ENCODE results near the gene TMEM200B.
"Not testable (repeated sequence)": the region's sequence is repeated elsewhere in the genome, so short reads cannot be mapped to it uniquely, and the experiment has no call there.

Gene TMEM200B

GRCh38 chr1:29108041-29108440 is 15.7 kb downstream of the TMEM200B start:
- not testable (repeated sequence) for H3K9ac ChIP-seq (ENCODE audit: low read depth, low read length); H3K4me1 ChIP-seq (ENCODE audit: insufficient read depth, low read length); H3K36me3 ChIP-seq (ENCODE audit: insufficient read depth, low read length); H3K9me3 ChIP-seq (ENCODE audit: control insufficient read depth, insufficient read depth, low read length)

- Histone ChIP-seq H3K9me3 (ENCODE audit: control insufficient read depth, insufficient read depth, low read length) (no peaks in the 10 kb centered on the region), H3K4me1 (ENCODE audit: insufficient read depth, low read length) (no peaks in the 10 kb centered on the region), H3K9ac (ENCODE audit: low read depth, low read length) (no peak overlapping the region), H3K36me3 (ENCODE audit: insufficient read depth, low read length) (no peaks in the 10 kb centered on the region)
These were observed 17.9 kb downstream of the TMEM200B start for GRCh38 chr1:29105822-29106221.

GRCh38 chr1:29100487-29100886 is 23.2 kb downstream of the TMEM200B start:
- no peak overlapping the region for H3K9ac ChIP-seq (ENCODE audit: low read depth, low read length)
- H3K36me3 ChIP-seq (ENCODE audit: insufficient read depth, low read length): 0 out of 2 replicates have a peak, but pooled peaks cover 4% of the 10 kb centered on the region
- 0 out of 2 replicates have a peak, but pooled peaks cover 9% of the 10 kb centered on the region for H3K4me1 ChIP-seq (ENCODE audit: insufficient read depth, low read length)
- H3K9me3 ChIP-seq (ENCODE audit: control insufficient read depth, insufficient read depth, low read length): no peaks in the 10 kb centered on the region

GRCh38 chr1:29099286-29099685 is 24.4 kb downstream of the TMEM200B start:
- Histone ChIP-seq H3K36me3 (ENCODE audit: insufficient read depth, low read length) (0 out of 2 replicates have a peak, but pooled peaks cover 4% of the 10 kb centered on the region), H3K4me1 (ENCODE audit: insufficient read depth, low read length) (0 out of 2 replicates have a peak, but pooled peaks cover 9% of the 10 kb centered on the region), H3K9ac (ENCODE audit: low read depth, low read length) (no peak overlapping the region), H3K9me3 (ENCODE audit: control insufficient read depth, insufficient read depth, low read length) (no peaks in the 10 kb centered on the region)

GRCh38 chr1:29096231-29096886 is 27.3 kb downstream of the TMEM200B start:
- Histone ChIP-seq H3K36me3 (ENCODE audit: insufficient read depth, low read length) (0 out of 2 replicates have a peak, but pooled peaks cover 4% of the 10 kb centered on the region), H3K4me1 (ENCODE audit: insufficient read depth, low read length) (0 out of 2 replicates have a peak, but pooled peaks cover 9% of the 10 kb centered on the region), H3K9me3 (ENCODE audit: control insufficient read depth, insufficient read depth, low read length) (no peaks in the 10 kb centered on the region), H3K9ac (ENCODE audit: low read depth, low read length) (no peak overlapping the region)

GRCh38 chr1:29094954-29095353 is 28.7 kb downstream of the TMEM200B start:
- 0 out of 2 replicates have a peak, but pooled peaks cover 4% of the 10 kb centered on the region for H3K36me3 ChIP-seq (ENCODE audit: insufficient read depth, low read length)
- no peaks in the 10 kb centered on the region for H3K9me3 ChIP-seq (ENCODE audit: control insufficient read depth, insufficient read depth, low read length)
- no peak overlapping the region for H3K9ac ChIP-seq (ENCODE audit: low read depth, low read length)
- H3K4me1 ChIP-seq (ENCODE audit: insufficient read depth, low read length): 0 out of 2 replicates have a peak, but pooled peaks cover 9% of the 10 kb centered on the region

GRCh38 chr1:29094433-29094832 is 29.3 kb downstream of the TMEM200B start:
- H3K36me3 ChIP-seq (ENCODE audit: insufficient read depth, low read length): 0 out of 2 replicates have a peak, but pooled peaks cover 4% of the 10 kb centered on the region
- H3K4me1 ChIP-seq (ENCODE audit: insufficient read depth, low read length): 0 out of 2 replicates have a peak, but pooled peaks cover 9% of the 10 kb centered on the region
- no peak overlapping the region for H3K9ac ChIP-seq (ENCODE audit: low read depth, low read length)
- H3K9me3 ChIP-seq (ENCODE audit: control insufficient read depth, insufficient read depth, low read length): no peaks in the 10 kb centered on the region

GRCh38 chr1:29092704-29093103 is 31.0 kb downstream of the TMEM200B start:
- H3K9ac ChIP-seq (ENCODE audit: low read depth, low read length); H3K9me3 ChIP-seq (ENCODE audit: control insufficient read depth, insufficient read depth, low read length); H3K36me3 ChIP-seq (ENCODE audit: insufficient read depth, low read length); H3K4me1 ChIP-seq (ENCODE audit: insufficient read depth, low read length): not testable (repeated sequence)

- no peak overlapping the region for H3K9ac ChIP-seq (ENCODE audit: low read depth, low read length)
- H3K4me1 ChIP-seq (ENCODE audit: insufficient read depth, low read length): 0 out of 2 replicates have a peak, but pooled peaks cover 3% of the 10 kb centered on the region
- H3K36me3 ChIP-seq (ENCODE audit: insufficient read depth, low read length): no peaks in the 10 kb centered on the region
- no peaks in the 10 kb centered on the region for H3K9me3 ChIP-seq (ENCODE audit: control insufficient read depth, insufficient read depth, low read length)
These were observed 32.6 kb downstream of the TMEM200B start for GRCh38 chr1:29090937-29091618.

GRCh38 chr1:29084196-29084521 is 39.5 kb downstream of the TMEM200B start:
- Histone ChIP-seq H3K9ac (ENCODE audit: low read depth, low read length) (no peak overlapping the region), H3K9me3 (ENCODE audit: control insufficient read depth, insufficient read depth, low read length) (no peaks in the 10 kb centered on the region), H3K36me3 (ENCODE audit: insufficient read depth, low read length) (no peaks in the 10 kb centered on the region), H3K4me1 (ENCODE audit: insufficient read depth, low read length) (no peaks in the 10 kb centered on the region; the same call in 1 of the 2 replicates)

GRCh38 chr1:29083317-29084195 is 40.1 kb downstream of the TMEM200B start:
- Histone ChIP-seq H3K4me1 (ENCODE audit: insufficient read depth, low read length) (no peaks in the 10 kb centered on the region; the same call in 1 of the 2 replicates), H3K9ac (ENCODE audit: low read depth, low read length) (no peak overlapping the region), H3K36me3 (ENCODE audit: insufficient read depth, low read length) (no peaks in the 10 kb centered on the region), H3K9me3 (ENCODE audit: control insufficient read depth, insufficient read depth, low read length) (no peaks in the 10 kb centered on the region)

- Histone ChIP-seq H3K9me3 (ENCODE audit: control insufficient read depth, insufficient read depth, low read length) (no peaks in the 10 kb centered on the region), H3K4me1 (ENCODE audit: insufficient read depth, low read length) (no peaks in the 10 kb centered on the region; the same call in 1 of the 2 replicates), H3K9ac (ENCODE audit: low read depth, low read length) (no peak overlapping the region), H3K36me3 (ENCODE audit: insufficient read depth, low read length) (no peaks in the 10 kb centered on the region)
These were observed 41.2 kb downstream of the TMEM200B start for GRCh38 chr1:29082519-29082918.

- H3K36me3 ChIP-seq (ENCODE audit: insufficient read depth, low read length): 0 out of 2 replicates have a peak, but pooled peaks cover 3% of the 10 kb centered on the region
- no peaks in the 10 kb centered on the region; the same call in 1 of the 2 replicates for H3K4me1 ChIP-seq (ENCODE audit: insufficient read depth, low read length)
- H3K9ac ChIP-seq (ENCODE audit: low read depth, low read length): no peak overlapping the region
These were observed 42.5 kb downstream of the TMEM200B start for GRCh38 chr1:29081201-29081600.

GRCh38 chr1:29079916-29080629 is 43.6 kb downstream of the TMEM200B start:
- H3K9me3 ChIP-seq (ENCODE audit: control insufficient read depth, insufficient read depth, low read length); H3K4me1 ChIP-seq (ENCODE audit: insufficient read depth, low read length); H3K36me3 ChIP-seq (ENCODE audit: insufficient read depth, low read length); H3K9ac ChIP-seq (ENCODE audit: low read depth, low read length): not testable (repeated sequence)

More at GRCh38 chr1:29081201-29081600, 42.5 kb downstream of the TMEM200B start:
- no peaks in the 10 kb centered on the region for H3K9me3 ChIP-seq (ENCODE audit: control insufficient read depth, insufficient read depth, low read length)
